Posterior vena cava (tissue), 2 donors: ENCODE data around the gene CACNG4. TPM values are rescaled to one million over a fixed set of nuclear protein-coding genes. Genes with fewer than 3 reads are reported as not detected.

ENCODE experiments used
- DNase-seq: peaks from one replicate; pipeline ENCODE4 v3.0.0-alpha.2; 2020; ENCODE audit warnings: low spot score
- intact Hi-C, 2 donors: fragments of 100-400 bp; cut with DNase I; formaldehyde crosslinking; loops; one replicate each; pipeline versions ENCODE4 v1.14.1 to v1.14.2; 2022 to 2023
- total RNA-seq, 2 donors: library from RNA; stranded (reverse); fragmentation: NEBNext Ultra II Directional; extraction: Animal tissue kit (Norgen Biotek cat#: 25700); gene quantifications; one replicate each; pipeline ENCODE4 v1.2.1, GENCODE V29; 2021
- donor health status: DM: yes; HTN: yes; CAD: no.
- donor health status: DM: yes; HTN: yes; CAD: no.

Gene CACNG4
- total RNA-seq, 2 donors from 2014 or later: not detected

GRCh38 chr17:66942451-66943264, 21.8 kb upstream of the CACNG4 start:
- intact Hi-C loops: no loop called here
- DNase-seq: peak; percentile 35

- intact Hi-C loops: no loop called here
These were observed 21.0 kb upstream of the CACNG4 start for GRCh38 chr17:66943484-66943883.

DNA sequence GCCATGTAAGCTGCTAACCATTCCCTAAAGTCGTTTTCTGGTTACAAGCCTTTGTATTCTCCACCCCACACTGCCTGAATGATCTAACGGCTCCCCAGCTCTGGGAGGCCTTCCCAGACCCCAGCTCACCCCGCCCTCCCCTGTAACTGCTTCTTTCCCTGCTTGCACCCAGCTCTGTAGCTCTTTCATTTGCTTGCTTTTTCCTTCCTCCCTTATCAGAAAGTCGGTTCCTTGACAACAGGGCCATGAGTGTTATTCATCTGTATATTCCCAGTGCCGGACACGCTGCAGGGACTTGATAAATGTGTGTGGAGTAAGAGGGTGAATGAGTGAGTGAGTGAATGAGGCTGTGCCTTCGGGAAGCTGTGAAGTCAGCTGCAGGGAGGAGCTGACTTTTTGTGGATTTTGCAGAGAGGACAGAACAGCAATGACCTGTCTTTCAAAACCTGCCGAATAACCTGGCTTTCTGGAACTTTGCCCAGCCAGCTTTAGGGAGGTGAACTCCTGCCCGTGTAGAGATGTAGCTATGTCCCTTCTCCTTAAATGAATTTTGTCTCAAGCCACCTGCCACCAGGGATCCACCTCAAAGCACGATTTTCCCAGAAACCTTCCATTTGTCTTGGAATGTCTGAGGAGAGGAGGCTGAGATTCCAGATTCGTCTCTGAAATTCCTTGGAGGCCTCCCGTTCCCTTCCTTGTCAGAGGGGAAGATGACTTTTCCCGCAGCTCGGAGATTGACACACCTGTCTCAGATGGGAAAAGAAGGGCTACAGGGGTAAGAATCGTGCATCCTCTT, 20.0 kb upstream of the CACNG4 start:
- intact Hi-C loops: no loop called here
- peak; percentile 52 for DNase-seq

More at GRCh38 chr17:66943484-66943883, 21.0 kb upstream of the CACNG4 start:
- peak; percentile 19 for DNase-seq

GRCh38 chr17:66945147-66945835, 19.2 kb upstream of the CACNG4 start:
- intact Hi-C loops: no loop called here
- DNase-seq: peak; percentile 75

DNA sequence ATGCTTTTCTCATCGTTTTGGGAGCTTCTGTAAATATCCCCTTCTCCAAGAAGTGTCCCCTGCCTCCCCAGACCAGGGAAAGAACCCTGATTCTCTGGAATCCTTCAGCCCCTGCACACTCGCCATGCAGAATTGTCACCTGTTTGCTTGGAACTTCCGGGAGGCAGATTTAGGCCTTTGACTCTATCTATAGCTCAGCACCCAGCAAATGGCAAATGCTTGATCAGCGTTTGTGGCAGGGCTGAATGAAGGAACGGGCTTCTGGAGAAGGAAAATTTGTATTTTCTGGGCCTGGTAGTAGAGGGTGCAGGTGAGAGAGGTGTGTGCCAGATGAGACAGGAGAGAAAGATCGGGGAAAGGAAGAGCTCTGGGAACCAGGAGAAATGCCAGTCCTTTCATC, 18.3 kb upstream of the CACNG4 start:
- intact Hi-C loops: no loop called here
- peak; percentile 25 for DNase-seq

DNA sequence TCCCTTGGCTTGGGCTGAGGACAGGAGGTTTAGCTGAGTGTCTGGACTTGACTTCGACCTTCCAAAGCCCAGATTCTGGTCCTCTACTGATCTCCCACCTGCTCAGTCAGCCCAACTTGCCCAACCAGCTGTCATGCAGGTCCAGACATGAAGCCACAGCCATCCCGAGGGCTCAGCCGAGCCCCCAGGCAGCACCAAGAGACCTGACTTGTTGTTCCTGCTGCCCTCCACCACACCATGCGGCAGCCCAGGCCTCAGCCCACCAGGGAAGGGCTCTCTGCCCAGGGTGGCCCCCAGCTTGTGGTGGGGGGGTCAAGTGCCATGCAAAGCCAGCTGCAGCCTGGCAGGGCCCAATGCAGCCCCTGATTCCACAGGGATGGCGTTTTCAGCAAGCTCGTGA, 17.2 kb upstream of the CACNG4 start:
- DNase-seq: peak; percentile 67
- intact Hi-C loops: no loop called here

- peak; percentile 70 for DNase-seq
- intact Hi-C loops: no loop called here
These were observed 16.3 kb upstream of the CACNG4 start for GRCh38 chr17:66948061-66948750.

- no peak for DNase-seq
- intact Hi-C loops: no loop called here
These were observed 15.0 kb upstream of the CACNG4 start for GRCh38 chr17:66949501-66949900.

- DNase-seq: no peak
- intact Hi-C loops: no loop called here
These were observed 14.2 kb upstream of the CACNG4 start for GRCh38 chr17:66950325-66950724.

- intact Hi-C loops: no loop called here
- peak; percentile 45 for DNase-seq
These were observed 13.5 kb upstream of the CACNG4 start for GRCh38 chr17:66950886-66951604.

GRCh38 chr17:66951605-66951953, 12.9 kb upstream of the CACNG4 start:
- no peak for DNase-seq
- intact Hi-C loops: no loop called here

- intact Hi-C loops: no loop called here
These were observed 12.4 kb upstream of the CACNG4 start for GRCh38 chr17:66952031-66952524.

DNA sequence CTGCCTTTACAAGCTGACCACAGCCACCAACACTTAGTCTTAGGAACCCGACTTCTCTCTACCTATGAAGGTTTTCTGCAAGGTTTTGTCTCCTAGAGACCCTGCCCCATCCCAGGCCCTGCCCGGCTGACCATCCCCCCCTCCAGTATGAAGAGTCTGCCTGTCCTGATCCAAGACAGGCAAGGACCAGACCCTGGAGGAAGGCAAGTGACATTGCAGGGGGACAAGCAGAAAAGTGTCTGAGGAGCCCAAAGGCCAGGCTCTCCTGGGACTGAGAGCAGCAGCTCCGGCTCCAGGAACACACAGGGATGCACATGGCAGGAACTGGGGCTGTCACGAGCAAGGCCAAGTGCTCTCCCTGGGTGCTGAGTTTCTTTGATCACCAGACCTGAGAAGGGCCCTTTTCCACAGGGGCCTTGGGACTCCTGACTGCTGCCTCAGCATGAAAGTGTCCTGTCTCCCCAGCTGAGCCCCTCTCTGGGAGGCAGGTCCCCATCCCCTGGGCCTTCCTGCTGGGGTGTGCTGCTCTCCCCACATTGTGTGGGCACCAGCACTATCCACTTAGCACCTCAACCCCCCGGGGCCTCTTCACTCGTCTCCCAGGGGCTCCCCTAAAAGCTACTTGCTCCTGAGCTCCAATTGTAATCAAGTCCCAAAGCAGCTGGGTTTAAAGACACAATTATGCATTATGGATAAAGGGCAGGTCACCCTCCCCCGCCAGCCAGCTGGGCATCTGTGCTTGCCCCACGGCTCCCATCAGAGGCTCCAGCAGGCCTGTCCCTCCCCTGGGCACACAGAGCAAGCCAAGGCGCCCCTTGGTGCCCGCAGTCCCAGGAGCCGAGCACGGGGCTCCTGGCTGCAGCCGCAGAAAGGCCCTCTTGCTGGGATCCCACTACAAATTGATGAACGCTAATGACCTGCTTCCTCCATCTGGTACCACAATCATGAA, 11.6 kb upstream of the CACNG4 start:
- intact Hi-C loops: no loop called here
- DNase-seq: no peak

More at GRCh38 chr17:66952031-66952524, 12.4 kb upstream of the CACNG4 start:
- DNase-seq: no peak

GRCh38 chr17:66953630-66954020, 10.9 kb upstream of the CACNG4 start:
- intact Hi-C loops: no loop called here
- DNase-seq: no peak

DNA sequence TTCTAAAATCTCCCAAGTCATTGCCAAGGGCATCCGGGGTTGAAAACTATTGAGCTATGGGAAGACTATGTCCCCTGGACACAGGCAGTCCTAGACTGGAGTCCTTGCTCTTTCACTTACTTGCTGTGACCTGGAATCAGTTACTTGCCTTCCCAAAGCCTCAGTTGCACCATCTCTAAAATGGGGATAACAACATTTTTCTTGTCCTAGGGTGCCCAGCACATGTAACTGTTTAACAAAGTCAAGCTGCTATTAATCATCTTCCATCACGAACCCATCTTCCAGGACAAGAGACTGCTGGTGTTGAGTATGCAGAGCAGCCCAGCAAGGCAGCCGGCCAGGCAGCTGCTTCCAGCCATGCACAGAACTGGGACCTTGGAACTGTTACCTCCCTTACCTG, 9.9 kb upstream of the CACNG4 start:
- intact Hi-C loops: no loop called here
- DNase-seq: no peak

DNA sequence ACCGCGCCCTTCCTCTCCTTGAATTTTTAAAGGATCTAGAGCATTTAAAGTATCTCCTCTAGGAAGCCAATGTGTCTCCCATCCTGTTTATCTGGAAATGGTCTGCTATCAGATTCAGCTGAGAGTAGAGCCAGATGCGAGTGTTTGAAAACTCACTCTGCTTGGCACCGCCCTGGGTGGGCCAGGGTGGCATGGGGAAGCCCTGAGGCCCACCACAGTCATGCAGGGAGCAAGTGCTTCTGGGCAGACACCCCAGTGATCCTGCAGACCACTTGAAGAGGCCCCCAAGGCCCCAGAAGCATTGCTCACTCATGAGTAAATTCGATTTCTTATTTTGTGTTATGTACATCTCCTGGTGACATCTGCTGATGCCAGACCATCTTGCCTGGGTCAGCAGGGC, 8.7 kb upstream of the CACNG4 start:
- intact Hi-C loops: no loop called here
- DNase-seq: no peak

GRCh38 chr17:66956941-66957340, 7.6 kb upstream of the CACNG4 start:
- DNase-seq: no peak
- intact Hi-C loops: no loop called here

DNA sequence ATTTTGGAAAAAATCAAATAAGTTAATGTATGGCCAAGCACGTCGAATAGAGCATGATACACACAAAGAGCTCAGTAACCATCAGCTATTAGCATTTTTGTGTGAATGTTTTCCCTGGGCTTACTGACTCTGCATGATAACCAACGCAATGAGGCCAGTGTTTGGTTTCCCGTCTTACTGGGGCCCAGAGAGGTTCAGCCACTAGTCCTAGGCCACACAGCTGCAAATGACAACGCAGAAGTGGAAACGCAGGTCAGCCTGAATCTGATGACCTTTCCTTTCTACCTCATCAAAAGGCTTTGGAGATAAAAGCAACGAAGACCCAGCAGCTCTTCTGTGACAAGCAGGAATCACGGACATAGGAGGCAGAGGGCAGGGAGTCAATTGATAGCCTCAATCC, 7.2 kb upstream of the CACNG4 start:
- DNase-seq: no peak
- intact Hi-C loops: no loop called here
